HG03159 (cell line): ENCODE data around the gene CNKSR2.

Experiments
- ATAC-seq: cut with Tn5 transposase; IDR thresholded peaks from one replicate; pipeline ENCODE4 v1.9.1; 2021; ENCODE audit warnings: mild to moderate bottlenecking, moderate library complexity; ENCODE audit not compliant: unreplicated experiment

CNKSR2 gene

GRCh38 chrX:21662761-21663160, 288.5 kb downstream of the CNKSR2 start:
- no peak for ATAC-seq

- ATAC-seq, result no peak
These were observed 292.0 kb downstream of the CNKSR2 start for GRCh38 chrX:21666252-21666651.

- ATAC-seq, result no peak
These were observed 292.5 kb downstream of the CNKSR2 start for GRCh38 chrX:21666679-21667078.

DNA sequence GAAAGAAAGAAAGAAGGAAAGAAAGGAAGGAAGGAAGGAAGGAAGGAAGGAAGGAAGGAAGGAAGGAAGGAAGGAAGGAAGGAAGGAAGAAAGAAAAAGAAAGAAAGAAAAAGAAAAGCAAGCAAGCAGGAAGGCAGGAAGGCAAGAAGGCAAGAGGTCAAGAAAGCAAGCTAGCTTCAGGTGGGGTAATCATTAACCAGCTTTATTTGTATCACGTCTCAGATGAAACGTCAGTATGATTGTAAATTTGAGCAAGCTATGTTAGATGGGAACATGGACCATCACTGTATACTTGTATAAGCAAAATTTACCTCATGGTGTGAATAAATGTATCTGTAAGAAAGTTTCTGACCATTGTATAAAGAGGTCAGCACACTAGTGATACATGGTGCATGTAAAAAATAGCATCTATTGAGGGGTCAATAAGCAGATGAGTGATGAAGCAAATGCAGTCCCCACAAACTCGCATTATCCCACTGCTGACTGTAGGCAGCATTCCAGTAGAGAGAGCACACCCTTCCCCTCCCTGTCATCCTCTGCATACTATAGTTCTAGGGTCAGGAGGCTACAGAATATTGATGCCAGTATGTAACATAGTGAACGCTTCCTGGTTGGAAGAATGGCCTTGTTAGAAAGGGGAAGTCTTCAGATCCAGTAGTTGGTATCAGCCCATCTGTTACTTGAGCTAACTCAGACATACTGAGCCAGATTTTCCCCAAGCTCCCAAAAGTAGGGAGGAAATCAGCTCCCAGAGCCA, 300.4 kb downstream of the CNKSR2 start:
- ATAC-seq, result no peak

- ATAC-seq, result no peak
These were observed 301.7 kb downstream of the CNKSR2 start for GRCh38 chrX:21675931-21676330.

DNA sequence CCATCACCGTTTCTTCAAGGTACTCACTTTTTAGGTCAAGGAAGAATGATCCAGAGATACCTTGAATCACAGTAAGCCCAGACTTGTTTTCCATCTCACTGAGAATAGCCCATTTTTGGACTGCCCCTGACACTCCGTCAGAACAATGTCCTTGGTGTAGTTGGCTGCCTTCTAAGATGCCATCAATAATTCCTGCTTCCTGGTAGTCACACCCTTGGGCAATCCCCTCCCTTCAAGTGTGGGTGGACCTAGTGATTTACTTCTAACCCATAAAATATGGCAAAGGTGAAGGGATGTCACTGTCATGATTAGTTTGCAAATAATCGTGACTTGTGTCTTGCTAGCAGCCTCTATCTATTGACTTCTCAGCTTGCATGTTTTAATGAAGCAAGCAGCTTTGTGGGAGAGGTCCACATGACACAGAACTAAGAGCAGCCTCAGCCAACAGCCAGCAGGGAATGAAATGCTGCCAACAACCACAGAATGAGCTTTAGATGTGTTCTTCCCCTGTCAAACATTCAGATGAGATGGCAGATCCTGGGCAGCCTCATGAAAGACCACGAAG, 303.9 kb downstream of the CNKSR2 start:
- ATAC-seq, result no peak

- no peak for ATAC-seq
These were observed 309.7 kb downstream of the CNKSR2 start for GRCh38 chrX:21683941-21684340.

DNA sequence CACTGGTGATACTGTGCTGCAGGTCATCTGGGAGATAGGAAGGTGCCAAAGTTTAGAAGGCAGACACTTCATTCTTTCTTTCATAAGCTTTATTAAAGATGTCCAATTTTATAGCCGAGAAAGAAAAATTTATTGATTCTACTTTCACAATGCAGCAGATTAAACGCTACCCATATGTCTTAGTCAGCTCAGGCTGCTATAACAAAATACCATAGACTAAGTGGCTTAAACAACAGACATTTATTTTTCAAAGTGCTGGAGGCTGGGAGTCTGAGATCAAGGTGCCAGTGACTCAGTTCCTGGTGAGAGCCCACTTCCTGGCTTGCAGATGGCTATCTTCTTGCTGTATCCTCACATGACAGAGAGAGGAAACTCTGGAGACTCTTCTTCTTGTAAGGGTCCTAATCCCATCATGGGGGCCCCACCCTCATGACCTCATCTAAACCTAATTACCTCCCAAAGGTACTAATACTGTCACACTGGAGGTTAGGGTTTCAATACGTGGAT, 317.3 kb downstream of the CNKSR2 start:
- no peak for ATAC-seq

DNA sequence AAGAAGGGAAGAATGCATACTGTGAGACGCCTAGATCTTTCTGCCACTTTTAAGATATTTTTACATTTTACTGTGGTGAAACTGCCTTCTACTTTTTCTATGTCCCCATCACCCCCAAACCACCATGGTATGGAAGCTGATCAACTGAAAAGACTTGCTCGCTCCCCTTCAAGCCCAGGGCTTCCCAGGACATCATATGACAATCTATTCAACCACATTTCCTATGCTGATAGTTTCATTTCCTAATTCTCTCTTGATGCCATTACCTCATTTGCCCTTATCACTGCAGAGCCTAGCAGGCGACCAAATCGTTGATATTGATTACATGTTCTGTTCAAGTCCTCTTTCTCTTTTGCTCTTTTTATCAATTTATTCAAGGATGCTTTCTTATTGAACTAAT, 324.1 kb downstream of the CNKSR2 start:
- ATAC-seq, result no peak

GRCh38 chrX:21699136-21699535, 324.9 kb downstream of the CNKSR2 start:
- ATAC-seq, result no peak

GRCh38 chrX:21700275-21700674, 326.1 kb downstream of the CNKSR2 start:
- ATAC-seq, result no peak

DNA sequence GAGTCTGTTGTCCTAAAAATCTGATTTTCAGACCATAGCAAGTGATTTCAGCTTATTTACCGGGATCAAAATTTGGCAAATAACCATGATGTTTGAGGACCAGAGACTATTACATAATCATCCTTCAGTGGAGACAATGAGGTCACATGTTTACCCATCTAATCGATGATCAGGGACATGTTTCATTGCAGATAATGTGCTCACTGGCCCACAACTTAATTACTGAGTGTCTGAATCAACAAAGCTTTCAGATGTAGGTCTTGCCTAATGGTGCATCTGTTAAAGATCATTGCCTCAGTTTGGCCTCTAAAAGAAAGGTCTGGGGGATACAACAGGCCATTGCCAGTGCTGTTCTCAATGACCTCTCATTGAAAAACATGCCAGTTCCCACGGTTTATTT, 326.7 kb downstream of the CNKSR2 start:
- ATAC-seq, result no peak

DNA sequence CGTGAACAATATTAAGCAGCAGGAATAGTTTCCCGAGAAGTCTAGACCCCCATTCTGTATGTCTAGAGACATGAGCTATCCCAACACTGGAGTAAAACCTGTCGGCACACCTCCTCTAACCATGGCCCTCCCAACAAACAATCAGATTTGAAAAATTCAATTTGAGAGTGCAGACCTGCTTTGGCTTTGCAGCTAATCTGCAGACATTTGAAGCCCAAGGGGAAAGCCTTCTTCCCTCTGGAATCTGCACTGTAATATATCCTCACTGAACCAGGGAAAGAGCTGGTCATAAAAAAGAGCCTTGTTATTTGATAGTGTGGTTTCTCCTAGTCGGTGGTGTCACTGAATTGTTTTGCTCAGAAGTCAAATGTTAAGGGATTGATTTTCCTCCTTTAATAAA, 328.5 kb downstream of the CNKSR2 start:
- ATAC-seq, result no peak
